Measurements from ENCODE around the gene ITK. TPM values are rescaled to one million over a fixed set of nuclear protein-coding genes. Genes with fewer than 3 reads are reported as not detected.

The ITK gene
- polyA plus RNA-seq, 12 donors, result 0.15 to 1.4 (median 0.28) TPM; not detected in 3

DNA sequence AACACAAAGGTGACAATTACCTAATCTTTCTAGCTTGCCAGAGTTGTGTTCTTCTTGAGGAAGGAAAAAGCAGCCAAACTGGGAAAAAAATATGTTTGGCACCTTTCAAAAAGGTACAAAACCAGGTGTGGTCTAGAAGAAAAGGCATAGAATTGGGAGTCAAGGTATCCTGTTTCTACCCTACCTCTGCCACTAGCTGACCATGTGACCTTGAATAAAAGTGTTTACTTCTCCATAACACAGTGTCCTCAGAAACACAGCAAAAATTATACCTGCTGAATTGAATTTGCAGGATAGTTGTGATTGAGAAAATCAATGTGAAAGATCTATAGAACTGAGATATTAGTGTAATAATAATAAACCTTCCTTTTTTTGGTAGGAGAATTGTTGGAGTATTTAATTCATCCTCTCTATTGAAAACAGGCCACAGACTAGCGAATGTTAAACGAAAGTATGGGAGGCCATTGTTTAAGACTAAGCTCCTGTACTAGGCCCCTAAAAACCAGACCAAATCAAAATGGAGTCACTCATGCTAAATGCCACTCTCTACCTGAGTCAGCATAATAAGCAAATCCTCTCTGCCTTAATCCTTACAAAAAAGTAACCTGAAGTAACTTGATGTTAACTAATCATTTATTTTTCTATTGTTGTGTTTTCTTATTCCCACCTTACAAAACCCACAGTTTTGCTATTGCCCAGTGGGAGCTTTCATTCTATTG is 97.8 kb downstream of the ITK start:
- no peak for DNase-seq

DNA sequence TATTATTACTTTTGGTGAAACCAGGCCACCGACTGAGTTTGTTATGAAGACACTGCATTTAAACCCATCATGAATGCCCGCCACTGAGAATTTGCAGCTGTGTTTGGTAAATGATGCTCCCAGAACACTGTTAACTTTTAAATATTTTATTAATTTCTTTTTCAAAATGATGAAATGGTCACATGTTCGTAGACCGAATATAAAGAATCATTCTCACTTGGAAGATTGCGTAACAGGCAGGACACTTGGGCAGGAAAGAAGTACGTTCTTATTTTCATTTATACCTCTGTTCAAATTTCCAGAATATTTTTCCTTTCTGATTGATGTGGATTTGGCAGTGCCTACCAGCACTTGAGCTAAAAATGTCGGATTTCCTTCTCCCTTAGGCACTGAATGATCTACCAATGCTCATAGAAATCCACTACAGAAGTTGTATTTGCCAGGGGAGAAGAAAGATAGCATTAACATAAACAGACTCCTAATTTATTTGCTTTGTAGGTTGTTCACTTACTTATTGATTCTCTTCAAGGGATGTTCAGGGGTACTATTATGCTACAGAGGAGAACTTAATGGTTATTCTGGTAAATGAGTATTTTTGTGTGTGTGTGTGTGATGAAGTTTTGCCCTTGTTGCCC is 99.1 kb downstream of the ITK start:
- DNase-seq, result no peak

DNA sequence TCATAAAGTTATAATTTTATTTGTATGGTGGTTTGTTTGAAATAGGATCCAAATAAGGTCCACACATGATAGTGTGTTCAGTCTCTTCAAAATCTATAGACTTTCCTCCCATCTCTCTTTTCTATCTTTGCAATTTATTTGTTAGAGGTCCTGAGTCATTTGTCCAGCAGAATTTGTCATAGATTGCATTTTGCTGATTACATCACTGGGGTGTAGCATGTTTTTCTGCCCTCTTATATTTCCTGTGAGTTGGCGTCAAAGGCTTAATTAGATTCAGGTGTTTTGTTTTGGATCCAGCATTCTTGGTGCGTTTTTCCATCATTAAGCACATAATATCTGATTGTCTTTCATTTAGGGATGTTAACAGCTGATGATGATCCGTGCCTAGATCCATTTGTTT is 100.3 kb downstream of the ITK start:
- DNase-seq, result no peak

DNA sequence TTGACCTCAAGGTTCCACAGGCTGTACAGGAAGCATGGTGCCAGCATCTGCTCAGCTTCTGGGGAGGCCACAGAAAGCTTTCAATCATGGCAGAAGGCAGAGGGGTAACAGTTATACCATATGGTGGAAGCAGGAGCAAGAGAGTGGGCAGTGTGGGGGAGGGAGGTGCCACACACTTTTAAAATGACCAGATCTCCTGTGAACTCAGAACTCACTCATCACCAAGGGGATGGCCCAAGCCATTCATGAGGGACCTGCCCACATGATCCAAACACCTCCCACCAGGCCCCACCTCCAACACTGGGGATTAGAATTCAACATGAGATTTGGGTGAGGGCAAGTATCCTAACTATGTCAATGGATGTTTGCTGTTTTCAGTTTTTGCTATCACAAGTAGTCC is 101.5 kb downstream of the ITK start:
- no peak for DNase-seq

DNA sequence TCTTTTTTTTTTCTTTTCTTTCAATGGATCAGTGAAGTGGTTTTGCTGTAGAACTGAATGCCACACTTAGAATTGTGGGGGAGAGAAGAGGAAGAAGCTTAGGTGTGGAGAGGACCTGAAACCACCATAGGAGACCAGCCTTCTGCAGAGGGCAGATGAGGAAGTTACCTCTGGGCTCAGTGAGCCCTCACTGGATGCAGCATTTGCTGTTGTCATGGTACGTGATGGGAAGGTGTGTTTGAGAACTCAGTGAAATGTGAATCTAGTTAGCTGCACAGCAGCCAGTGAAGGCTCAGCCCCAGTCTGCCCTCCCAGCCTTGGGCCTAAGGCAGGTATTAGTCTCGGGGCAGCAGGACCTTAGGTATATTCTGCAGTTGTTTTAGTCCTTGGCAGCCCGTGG is 102.8 kb downstream of the ITK start:
- DNase-seq, result no peak

DNA sequence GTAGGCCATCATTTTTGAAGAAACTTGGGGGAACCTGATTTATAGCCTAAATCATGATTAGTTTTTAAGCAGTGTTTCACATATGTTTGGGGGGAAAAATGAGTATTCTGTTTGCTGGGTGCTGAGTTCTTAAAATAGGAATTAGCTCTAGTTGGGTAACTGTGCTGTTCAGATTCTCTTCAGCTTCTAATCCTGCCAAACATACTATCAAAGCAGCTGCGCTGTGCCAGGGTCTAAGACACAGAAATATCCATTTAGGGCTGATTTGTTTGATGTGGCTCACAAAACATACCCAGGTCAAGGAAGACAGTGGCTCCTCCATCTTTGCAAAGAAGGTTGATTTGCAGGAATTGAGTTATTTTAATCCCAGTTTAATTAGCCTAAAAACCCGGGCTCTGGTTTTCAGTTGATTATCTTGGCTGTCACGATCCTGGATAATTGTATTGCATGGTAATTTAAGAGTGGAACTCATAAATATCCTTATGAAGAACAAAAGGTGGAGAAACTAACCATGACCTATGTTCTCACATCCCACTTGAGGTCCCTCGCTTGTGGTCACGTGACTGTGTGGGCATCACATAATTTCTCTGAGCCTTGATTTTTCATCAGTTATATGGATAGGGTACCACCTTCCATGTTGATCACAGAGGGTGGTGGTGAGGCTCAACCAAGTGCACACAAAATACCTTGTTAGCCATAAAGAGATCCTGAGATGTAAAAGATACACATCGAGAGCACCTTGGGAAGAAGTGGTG is 104.0 kb downstream of the ITK start:
- DNase-seq, result no peak

DNA sequence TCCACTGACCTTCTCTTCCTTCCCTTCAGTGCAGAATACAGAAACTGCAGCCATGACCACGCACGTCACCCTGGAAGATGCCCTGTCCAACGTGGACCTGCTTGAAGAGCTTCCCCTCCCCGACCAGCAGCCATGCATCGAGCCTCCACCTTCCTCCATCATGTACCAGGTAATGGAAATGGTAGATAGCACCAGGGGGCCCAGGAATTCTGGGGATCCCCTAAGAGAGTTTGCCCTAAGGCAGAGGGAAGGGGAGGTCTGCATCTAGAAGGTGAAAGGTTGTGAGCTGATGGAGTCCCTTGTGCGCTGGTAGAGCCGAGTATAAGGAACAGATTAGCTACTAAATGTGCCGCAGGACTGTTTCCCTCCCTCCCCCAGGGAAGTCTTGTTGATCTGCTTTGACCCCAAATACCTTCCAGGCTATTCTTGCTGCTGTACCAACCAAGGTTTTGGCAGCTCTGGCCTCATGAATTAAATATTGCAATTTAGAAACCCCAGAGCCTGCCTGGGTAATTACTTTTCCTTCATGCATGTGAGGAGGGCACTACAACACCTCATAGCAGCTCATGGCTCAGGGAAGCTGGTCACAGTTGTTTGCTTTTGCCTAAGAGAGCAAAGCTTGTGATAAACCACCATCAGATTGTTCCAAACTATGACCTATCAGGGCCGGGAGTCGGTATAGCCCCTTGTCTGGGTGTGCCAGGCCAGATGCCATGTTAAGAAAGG is 104.8 kb downstream of the ITK start:
- DNase-seq, result no peak

DNA sequence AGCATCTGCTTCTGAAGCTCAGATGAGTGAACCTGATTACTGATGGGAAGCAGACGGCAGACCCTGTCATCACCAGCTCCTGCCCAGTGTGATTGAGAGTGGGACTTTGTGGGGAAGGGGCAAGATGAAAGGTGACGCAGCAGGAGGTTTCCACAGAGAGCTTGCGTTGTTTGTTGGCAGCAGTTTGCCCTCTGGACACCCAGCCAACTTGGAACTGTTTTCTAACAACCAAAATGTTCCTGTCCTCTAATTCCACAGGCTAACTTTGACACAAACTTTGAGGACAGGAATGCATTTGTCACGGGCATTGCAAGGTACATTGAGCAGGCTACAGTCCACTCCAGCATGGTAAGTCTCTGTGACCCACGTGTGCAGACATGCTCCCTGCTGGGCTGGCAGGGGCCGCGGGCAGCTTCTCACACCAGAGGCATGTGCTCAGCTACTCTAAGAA is 106.1 kb downstream of the ITK start:
- DNase-seq, result no peak

DNA sequence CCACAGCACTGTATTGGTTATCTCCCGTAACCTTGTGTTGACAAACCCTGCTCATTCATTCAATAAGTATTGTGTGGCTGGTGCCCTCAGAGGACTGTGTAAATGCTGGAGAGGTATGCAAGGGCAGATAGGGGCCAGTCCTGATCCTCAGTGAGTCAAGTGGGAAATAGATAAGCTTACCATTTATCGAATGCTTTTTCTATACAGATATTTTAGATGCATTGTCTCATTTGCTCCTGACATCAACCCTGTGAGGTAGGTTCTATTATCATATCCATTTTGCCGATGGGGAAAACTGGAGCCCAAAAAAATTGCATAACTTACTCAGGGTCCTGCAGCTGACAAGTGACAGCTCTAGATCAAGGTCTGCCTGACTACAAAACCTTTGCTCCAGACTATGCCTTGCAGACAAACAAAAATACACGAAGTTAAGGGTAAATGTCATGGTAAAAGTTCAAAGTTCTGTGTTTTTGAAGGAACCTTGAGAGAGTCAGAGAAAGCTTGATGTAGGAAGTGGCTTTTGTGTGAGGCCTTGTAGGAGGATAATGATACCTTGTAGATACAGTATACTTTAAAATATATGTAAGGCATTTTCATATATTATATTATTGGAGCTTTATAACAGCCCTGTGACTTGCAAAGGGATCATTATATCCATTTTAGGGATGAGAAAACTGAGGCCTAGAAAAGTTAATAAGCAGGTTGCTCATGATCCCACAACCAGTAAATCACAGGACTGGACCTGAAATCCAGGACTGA is 107.9 kb downstream of the ITK start:
- no peak for DNase-seq

DNA sequence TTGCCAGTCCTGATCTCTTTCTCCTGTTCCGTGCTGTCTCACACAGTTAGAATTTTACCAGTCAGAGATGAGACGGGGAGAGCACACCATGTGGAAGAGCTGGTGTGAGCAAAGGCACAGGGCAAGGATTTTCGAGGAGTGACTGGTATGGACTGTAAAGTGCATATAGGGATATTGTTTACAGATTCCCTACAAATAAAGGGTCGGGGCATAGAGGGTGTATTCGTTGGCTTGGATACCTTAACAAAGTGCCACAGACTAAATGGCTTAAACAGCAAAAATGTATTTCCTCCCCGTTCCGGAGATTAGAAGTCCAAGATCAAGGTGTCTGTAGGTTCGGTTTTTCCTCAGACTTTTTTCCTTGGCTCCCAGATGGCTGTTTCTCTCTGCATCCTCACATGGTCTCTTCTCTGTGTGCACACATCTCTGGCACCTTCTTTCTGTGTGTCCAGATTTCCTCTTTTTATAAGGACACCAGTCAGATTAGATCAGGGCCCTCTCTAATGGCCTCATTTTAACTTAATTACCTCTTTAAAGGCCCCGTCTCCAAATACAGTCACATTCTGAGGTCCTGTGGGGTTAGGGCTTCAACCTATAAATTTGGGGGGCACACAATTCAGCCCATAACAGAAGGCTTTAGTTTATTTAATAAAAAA is 108.7 kb downstream of the ITK start:
- no peak for DNase-seq

DNA sequence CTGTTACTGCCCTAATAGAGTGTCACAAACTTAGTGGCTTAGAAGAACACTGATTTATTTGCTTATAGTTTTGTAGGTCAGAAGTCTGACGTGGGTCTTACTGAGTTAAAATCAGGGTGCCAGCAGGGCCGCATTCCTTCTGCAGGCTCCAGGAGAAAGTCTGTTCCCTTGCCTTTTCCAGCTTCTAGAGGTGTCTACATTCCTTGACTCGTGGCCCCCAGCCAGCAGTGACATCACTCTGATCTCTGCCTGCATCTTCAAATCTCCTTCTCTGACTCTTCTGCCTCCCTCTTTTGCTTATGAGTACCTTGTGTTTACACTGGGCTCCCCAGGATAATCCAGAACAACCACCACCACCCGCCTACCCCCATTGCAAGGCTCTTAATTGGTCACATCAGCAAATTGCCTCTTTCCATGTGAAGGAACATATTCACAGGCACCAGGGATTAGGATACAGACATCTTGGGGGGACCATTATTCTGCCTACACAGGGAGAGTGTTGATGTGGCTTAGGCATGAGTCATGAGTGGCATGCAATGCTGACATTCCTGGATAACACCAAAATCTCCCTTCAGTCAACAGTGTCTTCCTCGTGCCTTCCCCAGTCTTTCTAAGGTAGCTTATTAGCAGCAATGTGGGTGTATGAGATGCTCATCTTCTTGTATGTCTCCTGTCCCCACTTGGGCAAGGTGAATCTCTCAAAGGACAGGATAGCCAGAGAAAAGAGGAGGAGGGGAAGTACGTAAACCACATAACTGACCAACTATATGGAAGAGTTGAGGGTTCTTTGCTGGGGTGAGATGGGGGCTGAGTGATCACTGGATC is 109.7 kb downstream of the ITK start:
- no peak for DNase-seq

DNA sequence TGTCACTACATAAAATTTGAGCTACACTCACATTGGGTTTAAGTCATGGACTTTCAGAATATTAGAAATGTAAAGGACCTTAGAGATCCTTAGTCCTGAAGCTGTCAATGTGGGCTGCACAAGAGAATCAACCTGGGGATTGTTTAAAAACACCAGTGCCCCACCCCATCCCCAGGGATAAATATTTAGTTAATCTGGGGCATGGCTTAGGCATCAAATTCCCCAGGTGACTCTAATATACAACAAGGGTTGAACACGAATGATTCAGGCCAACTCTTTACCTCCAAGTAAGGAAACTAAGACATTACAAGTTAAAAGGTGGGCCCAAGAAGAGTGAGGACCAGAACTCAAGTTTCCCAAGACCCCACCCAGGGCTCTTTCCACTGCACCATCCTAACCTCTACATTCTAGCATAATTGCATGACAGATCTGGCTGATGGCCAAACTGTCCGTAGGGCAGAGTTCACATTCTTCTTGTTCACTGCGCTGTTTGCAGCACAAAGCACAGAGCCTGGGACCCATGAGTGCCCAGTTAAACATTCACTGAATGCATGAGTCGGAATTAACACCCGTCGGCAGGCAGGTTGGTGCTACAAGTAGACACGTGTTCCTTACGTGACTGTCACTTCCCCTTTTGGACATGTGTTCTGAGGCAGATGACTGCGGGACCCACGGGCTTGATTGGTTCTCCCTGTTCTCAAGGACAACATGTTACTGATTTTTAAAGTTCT is 110.5 kb downstream of the ITK start:
- no peak for DNase-seq

DNA sequence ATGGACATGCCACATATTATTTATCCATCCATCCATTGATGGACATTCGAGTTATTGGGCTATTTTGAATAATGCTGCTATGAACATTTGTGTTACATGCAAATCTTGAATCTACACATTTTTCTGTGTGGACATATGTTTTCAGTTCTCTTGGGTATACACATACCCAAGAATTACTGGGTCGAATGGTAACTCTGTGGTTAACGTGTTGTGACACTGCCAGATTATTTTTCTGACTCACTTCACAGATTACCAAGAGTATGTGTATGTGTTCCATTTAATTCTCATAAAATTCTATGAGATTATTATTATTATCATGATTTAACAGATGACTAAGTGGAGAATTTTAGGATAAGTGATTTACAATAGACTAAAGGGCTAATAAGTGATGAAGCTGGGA is 112.0 kb downstream of the ITK start:
- no peak for DNase-seq

DNA sequence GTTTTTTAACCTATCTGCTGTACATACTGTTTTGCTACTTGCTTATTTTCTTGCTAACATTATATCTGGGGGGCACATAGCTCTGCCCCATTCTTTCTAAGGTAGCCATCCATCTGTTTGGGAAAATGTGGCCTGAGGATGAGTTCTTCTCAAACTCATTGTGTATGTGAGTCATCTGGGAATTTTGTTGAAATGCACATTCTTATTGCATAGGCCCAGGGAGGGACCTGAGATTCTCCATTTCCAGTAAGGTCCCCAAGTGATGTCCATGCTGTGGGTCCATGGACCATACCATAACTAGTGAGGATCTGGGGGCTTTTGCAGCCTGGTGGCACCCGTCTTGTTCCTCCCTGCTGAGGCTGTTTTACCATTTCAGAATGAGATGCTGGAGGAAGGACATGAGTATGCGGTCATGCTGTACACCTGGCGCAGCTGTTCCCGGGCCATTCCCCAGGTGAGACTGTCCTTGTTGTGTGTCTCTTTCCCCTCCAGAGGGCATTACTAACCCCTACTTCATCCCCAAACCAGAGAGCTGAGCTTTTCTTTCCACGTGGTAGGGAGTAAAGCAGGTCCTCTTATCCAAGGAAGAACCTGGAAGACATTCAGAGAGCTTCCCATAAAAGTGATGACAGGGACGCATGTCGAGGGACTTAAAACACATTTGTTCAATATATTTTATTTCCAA is 113.9 kb downstream of the ITK start:
- DNase-seq, result no peak

DNA sequence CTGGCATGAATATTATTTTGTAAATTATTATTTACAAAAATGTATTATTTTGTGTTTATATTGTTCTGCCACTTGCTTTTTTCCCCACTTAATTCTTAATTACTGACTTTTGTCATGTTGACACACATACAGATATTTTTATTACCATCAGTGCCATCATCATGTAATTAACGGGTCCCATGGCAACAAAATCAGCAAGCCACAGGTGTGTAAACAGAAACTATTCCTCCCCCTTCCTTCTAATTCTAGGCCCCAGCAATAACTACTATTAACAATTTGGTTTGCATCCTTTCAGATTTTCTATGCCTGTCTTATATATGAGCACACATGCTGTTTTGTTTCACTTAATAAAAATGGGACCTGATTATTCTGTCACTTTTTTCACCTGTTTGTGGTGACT is 114.6 kb downstream of the ITK start:
- no peak for DNase-seq

DNA sequence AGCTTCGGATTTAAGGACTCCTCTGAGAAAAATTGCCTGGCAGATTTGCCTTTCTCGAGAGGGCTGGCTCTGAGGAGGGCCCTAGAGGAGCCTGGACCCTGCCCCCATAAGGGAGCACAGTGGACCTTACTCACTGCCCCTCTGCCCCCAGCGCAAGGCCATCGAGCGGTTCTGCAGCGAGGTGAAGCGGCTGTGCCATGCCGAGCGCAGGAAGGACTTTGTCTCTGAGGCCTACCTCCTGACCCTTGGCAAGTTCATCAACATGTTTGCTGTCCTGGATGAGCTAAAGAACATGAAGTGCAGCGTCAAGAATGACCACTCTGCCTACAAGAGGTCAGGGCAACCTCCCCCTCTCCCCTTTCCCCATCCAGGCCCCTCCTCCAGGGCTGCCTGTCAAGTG is 119.9 kb downstream of the ITK start:
- no peak for DNase-seq

DNA sequence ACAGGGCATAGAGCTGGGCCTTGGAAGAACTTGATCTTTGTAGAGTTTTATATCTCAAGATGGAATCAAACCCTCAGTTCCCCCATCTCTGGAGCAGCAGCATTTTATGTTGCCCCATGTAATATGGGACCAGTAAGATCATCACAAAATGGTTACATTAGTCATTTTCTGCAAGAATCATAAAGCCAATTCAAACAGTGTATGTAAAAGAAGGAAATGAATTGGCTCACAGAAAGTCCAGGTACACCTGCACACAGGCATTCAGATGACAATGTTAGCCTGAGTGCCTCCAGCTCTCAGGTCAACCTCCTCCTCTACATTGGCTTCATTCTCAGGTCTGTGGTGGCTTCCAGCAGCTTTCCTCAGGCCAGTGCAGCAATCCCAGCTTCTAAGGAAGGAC is 120.4 kb downstream of the ITK start:
- DNase-seq, result no peak

DNA sequence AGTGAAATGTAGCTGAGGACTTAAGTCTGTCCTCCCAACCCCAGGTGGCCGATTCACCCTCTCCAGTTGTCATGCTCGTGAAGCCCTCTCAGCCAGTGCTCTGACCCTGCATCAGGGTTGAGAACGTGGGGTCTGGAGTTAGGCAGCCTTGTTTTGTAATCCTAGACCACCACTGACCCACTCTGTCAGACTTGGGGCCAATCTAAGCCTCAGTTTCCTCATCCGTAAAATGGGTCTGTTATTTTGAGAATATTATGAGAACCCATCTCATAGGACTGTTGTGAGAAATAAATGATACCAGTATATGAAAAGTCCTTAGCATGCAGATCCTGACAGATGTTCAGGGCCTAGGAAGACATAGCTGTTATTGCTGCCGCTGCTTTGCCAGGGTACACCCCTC is 122.4 kb downstream of the ITK start:
- no peak for DNase-seq
